Posterior cingulate gyrus (tissue), 11 donors: ENCODE results near the gene ARNT2.

Experiments
- DNase-seq, 10 donors: peaks; one replicate each; pipeline versions ENCODE4 v3.0.0 to v3.0.0-alpha.2; 2020 to 2021; ENCODE audit warnings: mixed read lengths in 3 of 10
- intact Hi-C: fragments of 100-400 bp; cut with DNase I; formaldehyde crosslinking; loops from one replicate; pipeline ENCODE4 v1.15.1; 2023

Gene ARNT2

DNA sequence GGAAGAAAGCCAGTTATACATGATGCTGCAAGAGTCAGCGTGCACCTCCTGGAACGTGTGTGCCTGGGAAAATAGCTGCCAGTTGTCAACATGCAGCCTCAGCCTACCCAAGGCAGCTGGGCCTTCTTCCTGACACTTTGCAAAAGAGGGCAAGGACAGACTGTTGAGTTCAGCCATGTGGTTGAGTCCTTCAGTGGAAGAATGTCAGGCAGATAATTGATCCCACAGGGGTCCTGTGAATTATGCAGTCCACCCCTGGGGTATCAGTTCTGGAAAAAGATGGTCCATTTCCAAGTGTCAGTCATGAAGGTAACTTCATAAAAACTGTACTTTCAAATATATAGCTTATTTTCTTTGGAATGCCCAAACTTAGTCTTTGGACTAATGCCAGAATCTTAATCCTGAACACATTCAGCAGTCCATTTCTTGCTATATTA, 79.6 kb downstream of the ARNT2 start:
- intact Hi-C loops, result no loop called here
- no peak for DNase-seq

DNA sequence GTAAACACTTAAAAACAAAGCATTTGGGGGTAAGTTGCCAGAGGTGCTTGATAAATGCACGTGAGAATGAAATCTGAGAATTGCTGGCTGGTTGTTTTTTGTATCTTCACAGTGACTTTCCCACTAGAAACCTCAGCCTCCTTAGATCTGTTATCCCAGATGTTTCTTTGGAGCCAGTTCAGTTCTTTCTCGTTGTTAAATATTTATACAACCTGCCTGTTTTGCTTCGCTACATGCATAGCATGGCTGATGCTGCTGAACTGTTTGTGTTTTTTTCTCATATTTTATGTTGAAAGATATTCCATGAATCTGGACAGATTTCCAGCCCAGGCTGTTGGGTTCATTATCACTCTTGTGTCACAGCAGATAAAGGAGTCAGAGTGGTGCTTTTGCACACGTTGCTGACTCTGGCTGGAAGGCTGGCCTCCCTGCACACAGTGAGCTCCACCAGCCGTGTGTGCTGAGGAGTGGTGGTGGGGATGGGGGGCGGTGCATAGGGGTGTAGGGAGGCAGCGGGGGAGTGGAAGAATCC, 80.2 kb downstream of the ARNT2 start:
- intact Hi-C loops, result no loop called here

DNA sequence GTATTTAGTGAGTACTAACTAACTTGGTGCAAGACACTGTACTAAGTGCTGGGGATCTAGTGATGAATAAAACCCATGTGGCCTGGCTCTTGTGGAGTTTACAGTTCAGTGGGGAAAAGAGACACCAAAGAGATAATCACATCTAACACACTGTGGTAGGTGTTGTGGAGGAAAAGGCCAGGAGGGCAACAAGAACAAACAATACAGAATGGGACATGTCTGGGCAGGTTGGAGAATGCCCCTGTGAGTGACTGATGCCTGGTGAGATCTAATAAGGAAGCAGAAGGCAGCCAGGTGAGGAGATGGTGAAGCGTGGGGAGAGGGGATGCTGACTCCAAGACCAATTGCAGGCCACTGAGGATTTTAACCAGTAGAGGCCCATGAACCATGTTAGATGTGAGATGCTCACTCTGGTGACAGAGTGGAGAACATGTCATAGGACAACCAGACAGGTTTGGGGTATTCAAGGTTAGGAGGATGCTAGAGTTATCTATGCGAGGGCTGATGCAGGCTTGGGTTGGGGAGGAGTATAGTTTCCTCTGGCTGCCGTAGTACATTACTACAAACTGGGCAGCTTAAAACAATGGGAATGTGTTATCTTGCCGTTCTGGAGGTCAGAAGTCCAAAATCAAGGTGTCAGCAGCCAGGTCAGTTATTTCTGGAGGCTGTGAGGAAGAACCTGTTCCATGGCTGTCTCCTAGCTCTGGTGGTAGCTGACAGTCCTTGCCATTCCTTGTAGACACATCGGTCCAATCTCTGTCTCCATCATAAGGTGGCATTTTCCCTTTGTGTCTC, 81.4 kb downstream of the ARNT2 start:
- intact Hi-C loops, result no loop called here
- no peak for DNase-seq

More for the DNA sequence above, 80.2 kb downstream of the ARNT2 start:
- no peak for DNase-seq

DNA sequence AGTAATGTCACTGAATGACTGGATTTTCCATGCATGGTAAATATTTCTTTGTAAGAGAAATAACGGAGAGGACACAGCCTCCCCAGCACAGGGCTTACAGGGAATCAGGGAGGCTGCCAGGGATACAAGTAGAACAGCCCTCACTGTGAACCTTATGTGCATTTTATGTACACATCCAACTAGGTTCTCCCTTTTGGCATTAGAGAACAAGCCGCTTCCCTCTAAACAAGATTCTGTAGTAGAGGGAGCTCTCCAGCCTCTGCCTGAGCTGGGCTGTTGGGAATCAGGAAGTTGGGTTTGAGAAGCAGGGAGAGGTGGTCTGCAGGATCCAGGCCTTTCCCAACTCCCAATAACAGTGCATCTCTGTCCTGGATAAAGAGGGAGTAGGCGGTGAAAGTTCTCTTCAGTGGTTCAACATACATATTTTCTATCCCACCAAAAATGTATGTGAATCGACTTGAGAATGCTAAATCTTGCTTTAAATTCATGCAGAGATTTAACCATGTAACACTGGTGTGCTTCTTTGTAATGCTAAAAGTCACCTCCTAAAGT, 83.7 kb downstream of the ARNT2 start:
- DNase-seq, result no peak
- intact Hi-C loops, result no loop called here

DNA sequence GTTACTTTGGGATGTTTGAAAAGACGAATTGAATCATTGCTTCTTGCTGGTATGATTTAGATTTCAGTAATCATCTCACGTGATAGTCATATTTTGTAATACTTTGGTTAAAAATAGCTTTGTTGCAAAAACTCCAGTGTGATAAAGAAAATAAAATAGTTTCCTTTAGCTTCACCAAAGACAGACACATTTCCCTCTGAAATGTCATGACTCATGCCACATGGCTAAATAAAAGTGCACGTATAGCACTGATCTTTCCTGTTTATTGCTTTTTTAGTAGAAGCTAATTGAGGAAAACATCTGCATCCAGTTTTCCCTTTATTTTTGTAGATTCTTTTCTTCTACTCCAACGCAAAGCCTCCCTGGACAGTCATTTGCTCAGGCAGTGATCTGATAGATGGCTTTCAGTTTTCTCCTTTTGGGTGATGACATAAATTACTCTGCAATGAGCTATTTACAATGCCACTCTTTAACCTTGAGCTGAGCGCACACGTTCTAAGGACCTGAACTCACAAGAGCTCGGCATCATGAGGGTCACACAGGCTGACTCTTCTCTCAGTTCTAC, 84.9 kb downstream of the ARNT2 start:
- DNase-seq, result no peak
- intact Hi-C loops, result no loop called here

DNA sequence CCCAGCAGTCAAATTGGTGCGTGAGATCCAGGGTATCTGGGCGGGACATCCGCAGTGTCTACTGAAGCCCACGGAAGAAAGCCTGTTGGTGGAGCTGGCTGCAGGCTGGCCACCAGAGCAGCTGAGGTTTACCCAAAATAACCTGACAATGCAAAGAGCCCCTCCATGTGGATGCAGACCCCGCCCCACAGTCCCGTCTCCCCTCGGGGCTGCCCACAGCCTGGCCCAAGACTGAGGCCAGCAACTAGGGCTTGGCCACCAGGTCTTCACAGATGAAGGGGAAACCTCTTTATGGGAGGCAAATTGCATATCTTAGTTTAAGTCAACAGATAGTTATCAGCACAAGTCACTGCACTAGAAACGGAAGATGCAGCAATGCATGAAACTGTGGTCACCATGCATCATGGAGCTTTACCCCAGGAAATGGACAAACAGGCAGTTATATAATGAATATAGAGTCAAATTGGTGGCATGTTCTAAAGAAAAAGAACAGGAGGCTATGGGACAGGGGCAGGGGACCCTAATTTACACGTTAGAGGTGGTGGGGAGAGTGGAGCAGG, 86.3 kb downstream of the ARNT2 start:
- intact Hi-C loops, result no loop called here
- DNase-seq, result no peak

DNA sequence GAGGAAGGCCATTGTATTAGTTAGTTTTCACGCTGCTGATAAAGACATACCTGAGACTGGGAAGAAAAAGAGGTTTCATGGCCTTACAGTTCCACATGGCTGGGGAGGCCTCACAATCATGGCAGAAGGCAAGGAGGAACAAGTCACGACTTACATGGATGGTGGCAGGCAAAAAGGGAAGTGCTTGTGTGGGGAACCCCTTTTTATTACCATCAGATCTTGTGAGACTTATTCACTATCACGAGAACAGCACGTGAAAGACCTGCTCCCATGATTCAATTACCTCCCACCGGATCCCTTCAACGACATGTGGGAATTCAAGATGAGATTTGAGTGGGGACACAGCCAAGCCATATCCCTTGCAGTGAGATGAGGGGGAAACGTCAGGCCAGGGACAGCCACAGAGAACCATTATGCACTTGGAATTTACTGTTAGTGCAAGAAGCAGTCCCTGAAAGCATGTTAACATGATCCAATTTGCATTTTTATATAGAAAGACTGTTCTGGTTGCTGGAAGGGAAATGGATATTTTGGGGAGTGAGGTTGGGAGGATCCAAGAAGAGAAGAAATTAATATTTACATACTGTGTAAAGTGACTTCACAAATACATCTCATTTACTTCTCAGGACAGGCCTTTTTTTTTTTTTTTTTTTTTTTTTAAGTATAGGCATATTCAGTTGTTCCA, 87.1 kb downstream of the ARNT2 start:
- intact Hi-C loops, result no loop called here
- DNase-seq, result no peak

DNA sequence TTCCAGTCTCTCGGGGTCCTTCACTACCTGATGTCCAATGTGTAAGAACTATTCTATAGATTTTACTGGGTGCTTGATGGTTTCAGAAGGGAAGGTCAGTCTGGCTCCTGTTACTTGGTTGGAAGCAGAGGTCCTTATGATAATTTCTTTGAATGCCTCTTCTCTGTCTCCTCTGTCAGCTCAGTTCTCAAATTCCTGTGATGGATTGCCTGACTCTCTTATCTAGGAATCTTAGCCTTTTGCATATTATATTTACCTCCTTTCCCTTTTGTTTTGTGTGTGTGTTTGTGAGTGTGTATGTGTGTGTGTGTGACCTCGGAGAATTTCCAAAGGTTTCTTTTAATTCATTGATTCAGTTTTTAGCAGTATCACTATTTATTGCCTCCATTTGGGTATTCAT, 88.2 kb downstream of the ARNT2 start:
- no peak for DNase-seq
- intact Hi-C loops, result no loop called here

DNA sequence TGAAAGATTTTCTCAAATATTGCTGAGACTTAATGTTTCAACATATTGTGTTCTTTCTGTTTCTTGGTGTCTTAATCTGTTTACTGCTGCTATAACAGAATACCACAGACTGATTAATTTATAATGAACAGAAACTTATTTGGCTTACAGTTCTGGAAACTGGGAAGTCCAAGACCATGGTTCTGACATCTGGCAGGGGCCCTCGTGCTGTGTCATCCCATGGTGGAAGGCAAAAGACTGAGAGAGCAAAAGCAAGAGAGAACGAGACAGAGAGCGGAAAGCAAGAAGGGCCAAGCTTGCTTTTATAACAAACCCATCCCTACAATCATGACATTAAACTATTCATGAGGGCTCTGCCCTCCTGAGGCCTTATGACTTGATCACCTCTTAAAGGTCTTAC, 88.7 kb downstream of the ARNT2 start:
- DNase-seq, result no peak
- intact Hi-C loops, result no loop called here

DNA sequence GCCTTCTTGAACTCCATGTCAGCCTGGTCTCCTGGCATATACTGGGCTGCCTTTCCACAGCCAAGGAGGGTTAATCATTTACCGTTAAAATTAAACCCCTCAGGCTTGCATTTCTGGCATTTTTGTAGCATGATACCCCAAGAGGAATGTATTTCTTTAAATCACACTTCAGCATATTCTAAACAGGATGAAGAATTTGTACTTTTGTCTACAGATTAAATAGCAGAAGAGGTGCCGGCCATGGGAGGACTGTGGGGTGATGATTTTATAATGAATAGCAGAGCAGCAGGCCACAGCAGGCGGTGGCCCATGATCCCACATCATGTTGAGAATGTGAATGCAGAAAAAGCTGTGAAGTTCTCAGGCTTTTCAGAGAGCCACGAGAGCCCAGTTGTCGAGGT, 90.2 kb downstream of the ARNT2 start:
- no peak for DNase-seq
- intact Hi-C loops, result no loop called here

DNA sequence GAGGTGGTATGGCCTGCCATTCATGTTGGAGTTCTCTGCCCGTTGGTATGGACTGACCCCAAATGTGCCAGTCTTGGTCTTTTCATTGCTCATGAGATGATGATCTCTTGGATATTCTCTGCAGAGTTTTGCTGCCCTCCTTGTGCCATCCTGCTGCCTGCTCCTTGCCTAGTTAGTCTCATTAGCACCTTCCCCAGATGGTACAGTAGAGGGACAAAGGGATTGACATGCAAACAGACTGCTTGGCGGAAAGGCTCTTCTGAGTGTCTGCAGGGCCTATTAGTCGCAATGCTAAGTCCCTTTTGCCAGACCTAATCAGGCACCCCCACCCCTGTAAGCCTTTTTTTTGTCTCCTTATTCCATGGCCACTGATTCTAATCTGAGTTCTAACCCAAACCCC, 90.6 kb downstream of the ARNT2 start:
- intact Hi-C loops, result no loop called here
- no peak for DNase-seq

DNA sequence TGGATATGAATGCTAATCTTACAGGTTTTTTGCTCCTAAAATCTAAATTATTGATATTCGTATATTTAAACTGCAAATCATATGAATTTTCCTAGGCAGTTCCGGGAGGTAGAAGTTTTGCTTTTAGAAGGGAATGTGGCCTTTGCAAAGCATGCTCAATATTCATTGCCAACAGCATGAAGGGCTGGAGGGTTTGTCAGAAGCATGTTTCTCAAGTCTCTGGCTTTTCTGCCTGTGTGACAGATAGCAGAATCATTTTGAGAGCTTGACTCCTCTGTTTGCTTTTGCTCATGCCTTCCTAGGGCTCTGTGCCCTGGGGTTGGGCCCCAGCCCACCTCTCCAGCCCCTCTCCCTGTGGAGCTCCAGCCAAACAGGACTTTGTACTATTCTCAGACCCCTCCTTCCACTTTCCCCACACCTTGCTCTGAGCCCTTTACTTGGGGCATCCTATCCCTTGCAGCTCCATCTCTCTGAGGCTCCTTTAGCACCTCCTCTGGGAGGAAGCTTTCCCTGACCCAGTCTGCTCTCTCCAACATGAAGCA, 91.3 kb downstream of the ARNT2 start:
- intact Hi-C loops, result no loop called here
- no peak for DNase-seq

DNA sequence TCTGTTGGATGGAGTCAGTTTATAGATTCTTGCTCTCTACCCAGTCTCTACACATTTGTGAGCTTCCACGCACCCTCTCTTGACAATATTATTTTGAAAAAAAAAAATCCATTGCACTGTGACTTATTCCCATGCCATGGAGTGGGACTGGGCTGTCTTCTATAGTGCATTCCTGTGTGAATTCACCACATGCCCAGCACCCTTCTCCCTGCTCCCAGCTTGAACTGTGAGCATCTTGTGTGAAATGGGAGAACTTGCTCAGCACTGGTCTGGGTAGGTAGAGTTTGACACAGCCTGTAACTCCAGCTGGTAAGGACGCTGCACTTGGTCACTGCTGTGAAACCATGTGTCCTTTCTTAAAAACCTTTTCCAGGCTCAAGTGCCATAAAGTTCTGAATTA, 91.9 kb downstream of the ARNT2 start:
- intact Hi-C loops, result no loop called here
- DNase-seq, result no peak

DNA sequence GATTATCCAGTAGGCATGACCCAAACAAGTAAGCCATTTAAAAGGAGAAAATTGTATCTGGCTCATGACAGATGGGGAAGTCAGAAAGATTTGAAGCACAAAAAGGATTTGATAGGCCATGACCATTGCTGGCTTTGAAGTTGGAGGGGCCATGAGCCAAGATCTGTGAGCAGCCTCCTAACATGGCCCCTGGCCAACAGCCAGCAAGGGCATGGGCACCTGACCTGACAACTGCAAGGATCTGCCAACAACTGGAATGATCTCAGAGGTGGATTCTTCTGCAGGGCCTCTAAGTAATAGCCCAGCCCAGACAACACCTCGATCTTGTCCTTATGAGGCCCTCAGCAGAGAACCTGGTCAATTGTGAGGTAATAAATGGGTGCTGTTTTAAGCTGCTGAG, 93.0 kb downstream of the ARNT2 start:
- intact Hi-C loops, result no loop called here

DNA sequence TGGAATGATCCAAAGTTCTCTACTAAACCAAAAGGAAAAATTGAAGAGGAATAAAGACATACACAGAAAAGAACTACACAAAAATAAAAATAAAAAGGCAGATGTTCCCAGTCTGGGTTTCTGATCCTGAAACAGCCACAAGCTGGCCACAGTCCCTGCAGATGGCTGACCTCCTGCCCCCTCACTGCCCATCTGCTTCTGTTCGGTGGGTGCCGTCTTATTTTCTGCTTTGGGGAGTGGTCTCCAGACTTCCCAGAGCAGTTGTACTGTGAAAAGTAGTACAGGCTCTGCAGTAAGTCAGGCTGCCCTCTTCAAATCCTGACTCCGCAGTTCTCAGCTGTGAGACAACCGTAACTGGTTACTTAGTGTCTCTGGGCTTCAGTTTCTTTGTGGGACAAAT, 94.5 kb downstream of the ARNT2 start:
- intact Hi-C loops, result no loop called here
- DNase-seq, result no peak

More for the DNA sequence above, 93.0 kb downstream of the ARNT2 start:
- no peak for DNase-seq

DNA sequence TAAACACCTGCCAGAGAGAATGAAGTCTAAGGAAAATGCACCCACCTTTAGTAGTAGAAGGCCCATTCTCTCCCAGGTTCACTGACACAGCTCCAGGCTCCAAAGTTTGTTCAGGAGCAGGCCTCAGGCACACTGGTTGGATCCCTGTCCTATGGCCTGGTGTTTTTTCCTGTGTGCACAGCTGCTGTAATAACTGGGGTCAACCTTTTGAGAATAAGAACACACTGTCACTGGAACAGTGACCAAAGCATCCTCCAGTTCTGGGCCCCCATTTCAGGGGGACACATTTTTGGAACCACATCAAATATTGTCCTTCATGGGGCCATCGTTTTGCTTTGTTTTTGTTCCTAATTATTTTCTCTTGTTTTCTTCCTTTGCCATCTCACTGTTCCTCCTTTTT, 95.8 kb downstream of the ARNT2 start:
- intact Hi-C loops, result no loop called here
- DNase-seq, result no peak

DNA sequence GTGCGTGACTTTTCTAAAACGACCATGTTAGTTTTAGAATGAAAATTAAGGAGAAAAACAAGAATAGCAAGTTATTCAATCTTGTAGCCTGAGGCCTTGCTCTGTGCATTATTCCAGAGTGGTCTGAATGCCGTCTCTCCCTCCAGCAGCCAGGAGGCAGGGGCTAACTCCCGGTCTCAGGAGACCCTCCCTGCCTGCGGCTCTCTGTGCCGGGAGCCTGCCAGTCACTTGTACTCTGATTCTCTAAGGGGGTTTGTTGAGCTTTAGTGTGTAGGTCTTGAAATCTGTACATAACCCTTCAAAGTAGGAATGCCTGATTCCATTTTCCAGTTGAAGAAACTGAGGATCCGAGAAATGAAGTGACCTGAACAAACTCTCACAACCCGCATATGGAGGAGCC, 97.3 kb downstream of the ARNT2 start:
- intact Hi-C loops, result no loop called here
- DNase-seq, result no peak

DNA sequence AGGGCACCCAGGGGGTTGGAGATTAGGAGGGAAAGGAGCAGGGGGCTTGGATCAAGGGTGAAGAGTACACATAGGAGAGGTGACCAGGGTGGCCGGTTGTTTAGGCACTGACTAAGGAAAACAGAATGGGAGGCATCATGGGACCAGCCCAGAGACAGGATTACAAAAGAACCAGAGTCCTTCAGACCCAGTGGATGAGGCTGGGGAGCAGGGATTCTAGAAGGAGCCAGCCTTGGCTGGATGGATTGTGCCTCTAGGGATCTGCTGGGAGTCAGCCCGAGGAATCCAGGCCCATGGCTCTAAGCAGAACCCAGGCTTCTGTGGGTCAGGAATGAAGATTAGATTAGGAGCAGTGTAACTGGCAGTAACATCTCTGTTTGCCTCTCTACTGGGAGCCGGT, 98.6 kb downstream of the ARNT2 start:
- intact Hi-C loops, result no loop called here

DNA sequence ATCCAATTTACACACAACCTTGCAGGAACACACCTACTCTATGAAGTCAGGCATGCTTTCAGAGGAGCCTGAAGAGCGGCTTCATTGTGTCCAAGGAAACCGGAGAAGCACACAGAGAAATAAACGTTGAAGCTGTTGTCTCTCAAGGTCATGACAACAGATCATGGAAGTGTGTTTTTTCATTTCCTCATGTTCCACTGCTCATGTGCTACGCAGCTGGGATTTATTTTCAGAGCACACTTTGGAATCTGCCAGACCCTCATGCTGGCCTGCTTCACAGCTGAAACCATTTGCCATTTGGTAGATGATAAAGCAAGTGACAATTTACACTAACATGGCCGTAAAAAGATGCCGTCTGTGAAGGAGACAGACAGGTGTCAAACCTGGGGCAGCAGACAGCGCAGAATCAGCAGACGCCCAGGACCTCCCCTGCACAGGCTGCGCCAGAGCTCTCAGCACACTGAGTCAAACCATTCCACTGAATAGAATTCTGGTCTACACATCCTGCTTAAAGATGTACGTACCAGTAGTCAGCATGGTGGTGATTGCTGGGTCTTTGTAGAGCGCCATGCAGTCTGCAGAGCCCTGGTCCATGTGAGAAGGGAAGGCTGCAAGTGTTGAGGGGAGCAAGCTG, 99.3 kb downstream of the ARNT2 start:
- intact Hi-C loops, result no loop called here
- no peak for DNase-seq

More for the DNA sequence above, 98.6 kb downstream of the ARNT2 start:
- no peak for DNase-seq

DNA sequence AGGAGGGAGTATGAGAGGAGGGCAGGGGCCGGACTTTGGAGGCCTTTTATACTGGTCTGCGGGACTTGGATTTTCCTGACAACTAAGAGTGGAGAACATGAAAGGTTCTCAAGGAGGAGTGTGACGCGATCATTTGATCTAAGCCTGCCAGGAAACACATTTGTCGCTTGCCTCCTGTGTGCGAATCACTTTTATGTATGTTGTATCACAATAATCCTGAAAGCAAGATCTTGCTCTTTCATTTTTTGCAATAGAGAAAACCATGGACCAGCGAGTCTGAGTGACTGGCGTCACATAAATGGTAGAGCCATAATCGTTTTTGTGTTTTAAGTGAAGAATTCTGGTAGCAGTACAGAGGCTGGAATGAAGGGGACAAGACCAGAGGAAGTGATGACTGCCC, 100.7 kb downstream of the ARNT2 start:
- DNase-seq, result no peak
- intact Hi-C loops, result no loop called here
